ENCODE data around the gene PSTPIP1. TPM values are rescaled to one million over a fixed set of nuclear protein-coding genes. Genes with fewer than 3 reads are reported as not detected.

Gene PSTPIP1
- total and polyA plus RNA-seq, 2 of the 8 experiments (the other 6 are each of a cell fraction or from before 2014, with no cell fraction given): 1.6 to 1.8 TPM

GRCh38 chr15:76991048-76991447, 3.9 kb upstream of the PSTPIP1 start:
- Histone ChIP-seq H2BK5ac (ENCODE audit: low read depth, low read length) (no peak overlapping the region), H3K4me1 (replicated peaks in 1 of 4; ENCODE audit: control insufficient read depth in 3 of 4, insufficient read depth in 4 of 4, low read length in 3 of 4) (peaks cover 0 to 2% (median 0%) of the 10 kb centered on the region in 4 experiments; a peak in 1 of 7 replicates), H4K20me1 (replicated peaks in 1 of 2; ENCODE audit: control insufficient read depth in 1 of 2, insufficient read depth in 2 of 2, low read length in 2 of 2) (no peaks in the 10 kb centered on the region), H3K23ac (ENCODE audit: insufficient read length) (no peak overlapping the region), H3K4me3 (ENCODE audit: extremely low read depth in 1 of 4, insufficient read depth in 2 of 4, low read depth in 3 of 4, low read length in 4 of 4) (no peak overlapping the region), H4K8ac (ENCODE audit: extremely low read depth, insufficient read depth, low read length) (no peak overlapping the region), H2AK5ac (ENCODE audit: low read depth, low read length) (no peak overlapping the region), H3K14ac (ENCODE audit: insufficient read length) (no peak overlapping the region), H2BK12ac (ENCODE audit: low read depth, low read length) (no peak overlapping the region), H2BK20ac (ENCODE audit: low read length) (no peak overlapping the region), H3K56ac (replicated peaks; ENCODE audit: insufficient read length, low read depth, low read length) (no peak overlapping the region), H3K4me2 (ENCODE audit: insufficient read depth in 1 of 2, low read depth in 2 of 2, low read length in 2 of 2) (no peak overlapping the region), H3K27ac (ENCODE audit: low read depth, low read length) (no peak overlapping the region), H3K36me3 (ENCODE audit: control insufficient read depth in 2 of 4, insufficient read depth in 4 of 4, low read length in 3 of 4) (no peaks in the 10 kb centered on the region), H3K79me2 (ENCODE audit: control insufficient read depth in 1 of 2, insufficient read depth in 2 of 2, low read length in 2 of 2) (no peaks in the 10 kb centered on the region), H3K9ac (replicated peaks in 1 of 4; ENCODE audit: extremely low read depth in 1 of 4, low read depth in 3 of 4, low read length in 3 of 4) (no peak overlapping the region), H4K91ac (replicated peaks; ENCODE audit: insufficient read length, low read length) (no peak overlapping the region), H3K4ac (replicated peaks; ENCODE audit: insufficient read length, low read depth, low read length) (no peak overlapping the region), H2AFZ (ENCODE audit: low read length) (no peak overlapping the region), H3K9me3 (ENCODE audit: insufficient read depth in 2 of 2, low read depth in 1 of 2, low read length in 1 of 2) (no peaks in the 10 kb centered on the region), H3K79me1 (ENCODE audit: low read depth, low read length) (no peaks in the 10 kb centered on the region), H3K27me3 (replicated peaks in 1 of 4; ENCODE audit: control insufficient read depth in 3 of 4, extremely low read depth in 1 of 4, insufficient read depth in 3 of 4, low read length in 3 of 4) (no peaks in the 10 kb centered on the region; a peak in 1 of 7 replicates), H3K23me2 (ENCODE audit: low read depth, low read length) (no peaks in the 10 kb centered on the region), H4K5ac (ENCODE audit: insufficient read length, low read depth, low read length) (no peak overlapping the region), H2BK15ac (ENCODE audit: low read length) (no peak overlapping the region), H3K18ac (ENCODE audit: extremely low read depth, low read length) (no peak overlapping the region), H2BK120ac (replicated peaks; ENCODE audit: low read depth, low read length) (no peak overlapping the region)
- ChIA-PET POLR2A (ENCODE audit: partially characterized antibody) (no interaction called here), CTCF (ENCODE audit: partially characterized antibody) (interaction anchor here (0.9 to 6.2 kb wide), 3 partner anchors 16 to 33 kb away, joined by 4 to 43 read pairs (median 18); no protein-coding TSS in a partner anchor)
- DNase-seq (ENCODE audit: low read depth in 1 of 2, low spot score in 2 of 2) (no peak), FAIRE-seq (no peak)
- 82% methylated on average over 7 of the region's 7 CpGs; no CpG with 5 or more reads in 1 of the 2 experiments for WGBS, 2 experiments (ENCODE audit: extremely low coverage in 1 of 2, insufficient coverage in 1 of 2, insufficient read length in 1 of 2, insufficient replicate concordance in 2 of 2, low coverage in 1 of 2, low lambda C conversion rate in 2 of 2, missing lambda C conversion rate in 1 of 2)
- no peak for TF ChIP-seq EGR1 (IDR thresholded peaks at IDR 0.05; ENCODE audit: borderline replicate concordance, low read depth, low read length)
- TF ChIP-seq SP4 (IDR thresholded peaks at IDR 0.05; ENCODE audit: low read length): no peak
- no peak for TF ChIP-seq SIX5 (IDR thresholded peaks at IDR 0.05; ENCODE audit: low read depth, low read length)
- TF ChIP-seq SUZ12 (IDR thresholded peaks at IDR 0.05; ENCODE audit: low read length): no peak
- TF ChIP-seq SP1 (IDR thresholded peaks at IDR 0.05; ENCODE audit: low read depth, low read length): no peak
- TF ChIP-seq CREB1 (IDR thresholded peaks at IDR 0.05): no peak
- no peak for TF ChIP-seq GTF2F1 (IDR thresholded peaks at IDR 0.05; ENCODE audit: borderline replicate concordance, low read depth, low read length)
- no peak for TF ChIP-seq CBX5 (IDR thresholded peaks at IDR 0.05; ENCODE audit: low read depth, low read length)
- TF ChIP-seq CEBPB (IDR thresholded peaks at IDR 0.05; ENCODE audit: low read depth, low read length): no peak
- TF ChIP-seq JUND (IDR thresholded peaks at IDR 0.05; ENCODE audit: low read length): no peak
- no peak for TF ChIP-seq ASH2L (IDR thresholded peaks at IDR 0.05; ENCODE audit: low read length)
- TF ChIP-seq JUN (IDR thresholded peaks at IDR 0.05; ENCODE audit: low read depth, low read length): no peak
- no peak for TF ChIP-seq ATF3 (IDR thresholded peaks at IDR 0.05; ENCODE audit: insufficient read depth, low read depth, low read length)
- no peak for TF ChIP-seq MAX (IDR thresholded peaks at IDR 0.05)
